PFSK-1 (cell line): ENCODE measurements around the gene ATP6V0B.
A peak's percentile ranks its signal among the peaks of the same experiment; 100 is the strongest.

ENCODE experiments used
- POLR2AphosphoS5 ChIP-seq: IDR thresholded peaks from 2 replicates; pipeline ENCODE4 v1.6.1; 2012; ENCODE audit warnings: low read depth, mild to moderate bottlenecking, control low read depth, low read length, moderate library complexity
- TF ChIP-seq, protein P1 (sequence below), 2 experiments: IDR thresholded peaks; 2 replicates each; pipeline versions ENCODE4 v1.6.1 to v1.8.0; 2011 to 2012; ENCODE audit warnings: low read depth in 2 of 2, low read length in 2 of 2, control low read depth in 1 of 2, inconsistent platforms in 1 of 2, mild to moderate bottlenecking in 1 of 2, moderate library complexity in 1 of 2; ENCODE audit not compliant: insufficient read depth in 1 of 2

- TF ChIP-seq POLR2AphosphoS5: peak; percentile 50; the same call in 1 of the 2 replicates
- TF ChIP-seq, protein P1, sequence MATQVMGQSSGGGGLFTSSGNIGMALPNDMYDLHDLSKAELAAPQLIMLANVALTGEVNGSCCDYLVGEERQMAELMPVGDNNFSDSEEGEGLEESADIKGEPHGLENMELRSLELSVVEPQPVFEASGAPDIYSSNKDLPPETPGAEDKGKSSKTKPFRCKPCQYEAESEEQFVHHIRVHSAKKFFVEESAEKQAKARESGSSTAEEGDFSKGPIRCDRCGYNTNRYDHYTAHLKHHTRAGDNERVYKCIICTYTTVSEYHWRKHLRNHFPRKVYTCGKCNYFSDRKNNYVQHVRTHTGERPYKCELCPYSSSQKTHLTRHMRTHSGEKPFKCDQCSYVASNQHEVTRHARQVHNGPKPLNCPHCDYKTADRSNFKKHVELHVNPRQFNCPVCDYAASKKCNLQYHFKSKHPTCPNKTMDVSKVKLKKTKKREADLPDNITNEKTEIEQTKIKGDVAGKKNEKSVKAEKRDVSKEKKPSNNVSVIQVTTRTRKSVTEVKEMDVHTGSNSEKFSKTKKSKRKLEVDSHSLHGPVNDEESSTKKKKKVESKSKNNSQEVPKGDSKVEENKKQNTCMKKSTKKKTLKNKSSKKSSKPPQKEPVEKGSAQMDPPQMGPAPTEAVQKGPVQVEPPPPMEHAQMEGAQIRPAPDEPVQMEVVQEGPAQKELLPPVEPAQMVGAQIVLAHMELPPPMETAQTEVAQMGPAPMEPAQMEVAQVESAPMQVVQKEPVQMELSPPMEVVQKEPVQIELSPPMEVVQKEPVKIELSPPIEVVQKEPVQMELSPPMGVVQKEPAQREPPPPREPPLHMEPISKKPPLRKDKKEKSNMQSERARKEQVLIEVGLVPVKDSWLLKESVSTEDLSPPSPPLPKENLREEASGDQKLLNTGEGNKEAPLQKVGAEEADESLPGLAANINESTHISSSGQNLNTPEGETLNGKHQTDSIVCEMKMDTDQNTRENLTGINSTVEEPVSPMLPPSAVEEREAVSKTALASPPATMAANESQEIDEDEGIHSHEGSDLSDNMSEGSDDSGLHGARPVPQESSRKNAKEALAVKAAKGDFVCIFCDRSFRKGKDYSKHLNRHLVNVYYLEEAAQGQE (IDR thresholded peaks at IDR 0.05; ENCODE audit: insufficient read depth in 1 of 2, low read depth in 2 of 2, low read length in 2 of 2): no peak
These were observed 3.9 kb downstream of the ATP6V0B start, which contains the start of gene B4GALT2 for GRCh38 chr1:43978551-43979260.
